Stimulated activated naive CD8-positive, alpha-beta T cell treated with anti-CD3 and anti-CD28 coated beads, Interleukin-15, Interleukin-2, amounts not matched to agents 100 U/mL and 50 U/mL, for 24 hours (primary cell): Measurements from ENCODE around the gene MTAP.

ENCODE experiments used
- ATAC-seq: fragments of 150-1000 bp; cut with Tn5 transposase; one replicate; pipeline ENCODE4 v1.10.0; 2021
- DNase-seq: peaks from one replicate; pipeline ENCODE4 v3.0.0; 2021

The MTAP gene

GRCh38 chr9:21853414-21853813, 51.0 kb downstream of the MTAP start:
- DNase-seq (no peak), ATAC-seq (no peak)

- ATAC-seq, result no peak
- DNase-seq, result no peak
These were observed 51.7 kb downstream of the MTAP start for GRCh38 chr9:21854119-21854518.

- no peak for ATAC-seq
- no peak for DNase-seq
These were observed 52.2 kb downstream of the MTAP start for GRCh38 chr9:21854594-21854993.

GRCh38 chr9:21856301-21857094, 54.1 kb downstream of the MTAP start:
- DNase-seq (no peak), ATAC-seq (no peak)

- DNase-seq (no peak), ATAC-seq (no peak)
These were observed 60.4 kb downstream of the MTAP start for GRCh38 chr9:21862871-21863270.

GRCh38 chr9:21864505-21864904, 62.1 kb downstream of the MTAP start:
- DNase-seq (no peak), ATAC-seq (no peak)

GRCh38 chr9:21866302-21866701, 63.9 kb downstream of the MTAP start:
- DNase-seq (no peak), ATAC-seq (no peak)

- ATAC-seq, result no peak
- DNase-seq, result no peak
These were observed 69.0 kb downstream of the MTAP start for GRCh38 chr9:21871256-21871975.

GRCh38 chr9:21872696-21873095, 70.3 kb downstream of the MTAP start:
- ATAC-seq, result no peak
- no peak for DNase-seq

- DNase-seq, result no peak
- no peak for ATAC-seq
These were observed 71.2 kb downstream of the MTAP start for GRCh38 chr9:21873540-21874221.

- DNase-seq (no peak), ATAC-seq (no peak)
These were observed 73.5 kb downstream of the MTAP start for GRCh38 chr9:21875893-21876292.

- ATAC-seq (no peak), DNase-seq (no peak)
These were observed 81.2 kb downstream of the MTAP start for GRCh38 chr9:21883642-21884041.

- DNase-seq (no peak), ATAC-seq (no peak)
These were observed 87.2 kb downstream of the MTAP start for GRCh38 chr9:21889673-21890072.

- no peak for ATAC-seq
- DNase-seq, result no peak
These were observed 88.3 kb downstream of the MTAP start for GRCh38 chr9:21890696-21891095.

GRCh38 chr9:21901546-21901945, 99.1 kb downstream of the MTAP start:
- DNase-seq (no peak), ATAC-seq (no peak)

- no peak for DNase-seq
- no peak for ATAC-seq
These were observed 99.7 kb downstream of the MTAP start for GRCh38 chr9:21902136-21902535.

- ATAC-seq, result no peak
- DNase-seq, result no peak
These were observed 101.0 kb downstream of the MTAP start for GRCh38 chr9:21903380-21903965.

- no peak for ATAC-seq
- no peak for DNase-seq
These were observed 101.9 kb downstream of the MTAP start for GRCh38 chr9:21904371-21904770.

- DNase-seq, result no peak
These were observed 102.3 kb downstream of the MTAP start for GRCh38 chr9:21904776-21905175.

GRCh38 chr9:21906213-21906612, 103.8 kb downstream of the MTAP start:
- no peak for ATAC-seq
- no peak for DNase-seq

More at GRCh38 chr9:21904776-21905175, 102.3 kb downstream of the MTAP start:
- ATAC-seq, result no peak

GRCh38 chr9:21906881-21907280, 104.4 kb downstream of the MTAP start:
- DNase-seq, result no peak
- no peak for ATAC-seq
